ENCODE results near the gene SLC50A1.

Gene SLC50A1

GRCh38 chr1:155181371-155182051 is 45.9 kb downstream of the SLC50A1 start:
- Histone ChIP-seq H3K27me3 (replicated peaks; ENCODE audit: control insufficient read depth, insufficient read depth, low read length) (no peaks in the 10 kb centered on the region), H3K36me3 (ENCODE audit: control insufficient read depth, insufficient read depth, low read length, severe bottlenecking) (no peaks in the 10 kb centered on the region), H3K9me3 (ENCODE audit: control insufficient read depth, low read length) (no peaks in the 10 kb centered on the region), H3K4me1 (ENCODE audit: control insufficient read depth, insufficient read depth, low read length) (no peaks in the 10 kb centered on the region), H3K9ac (ENCODE audit: low read length) (no peak overlapping the region), H3K4me3 (ENCODE audit: low read length) (no peak overlapping the region)
- DNase-seq (ENCODE audit: low read depth), result no peak

GRCh38 chr1:155182052-155182550 is 46.4 kb downstream of the SLC50A1 start:
- H3K9me3 ChIP-seq (ENCODE audit: control insufficient read depth, low read length), result no peaks in the 10 kb centered on the region
- no peaks in the 10 kb centered on the region for H3K36me3 ChIP-seq (ENCODE audit: control insufficient read depth, insufficient read depth, low read length, severe bottlenecking)
- no peaks in the 10 kb centered on the region for H3K4me1 ChIP-seq (ENCODE audit: control insufficient read depth, insufficient read depth, low read length)
- no peak for DNase-seq (ENCODE audit: low read depth)
- H3K27me3 ChIP-seq (replicated peaks; ENCODE audit: control insufficient read depth, insufficient read depth, low read length), result no peaks in the 10 kb centered on the region
- no peak overlapping the region for H3K9ac ChIP-seq (ENCODE audit: low read length)
- no peak overlapping the region for H3K4me3 ChIP-seq (ENCODE audit: low read length)

- no peak for DNase-seq (ENCODE audit: low read depth)
- Histone ChIP-seq H3K4me3 (ENCODE audit: low read length) (no peak overlapping the region), H3K4me1 (ENCODE audit: control insufficient read depth, insufficient read depth, low read length) (no peaks in the 10 kb centered on the region), H3K36me3 (ENCODE audit: control insufficient read depth, insufficient read depth, low read length, severe bottlenecking) (no peaks in the 10 kb centered on the region), H3K9me3 (ENCODE audit: control insufficient read depth, low read length) (no peaks in the 10 kb centered on the region), H3K9ac (ENCODE audit: low read length) (no peak overlapping the region), H3K27me3 (replicated peaks; ENCODE audit: control insufficient read depth, insufficient read depth, low read length) (no peaks in the 10 kb centered on the region)
Observed at GRCh38 chr1:155183775-155184221, 48.1 kb downstream of the SLC50A1 start.

DNA sequence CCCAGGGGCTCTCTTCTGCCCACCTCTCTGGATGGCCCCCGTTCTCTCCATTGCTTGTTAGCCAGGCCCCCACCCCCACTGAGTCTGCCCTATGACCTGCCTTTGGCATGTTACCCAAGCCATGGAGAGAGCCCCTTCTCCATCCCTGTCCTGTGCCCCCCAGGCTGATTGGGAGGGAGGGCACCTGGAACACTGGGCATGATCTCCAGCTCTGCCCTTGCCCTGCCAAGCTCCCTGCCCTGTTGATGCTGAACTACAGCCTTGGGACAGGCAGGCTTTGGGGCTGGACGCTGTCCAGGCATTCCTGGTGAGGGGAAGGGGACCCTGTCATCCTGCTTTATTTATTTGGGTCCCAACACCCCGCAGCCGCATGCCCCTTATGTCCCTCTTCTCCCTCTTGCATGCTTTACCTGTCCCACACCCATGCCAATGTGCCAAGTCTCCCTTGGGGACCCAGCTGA is 48.7 kb downstream of the SLC50A1 start:
- no peaks in the 10 kb centered on the region for H3K36me3 ChIP-seq (ENCODE audit: control insufficient read depth, insufficient read depth, low read length, severe bottlenecking)
- no peak overlapping the region for H3K4me3 ChIP-seq (ENCODE audit: low read length)
- H3K9ac ChIP-seq (ENCODE audit: low read length), result no peak overlapping the region
- no peaks in the 10 kb centered on the region for H3K4me1 ChIP-seq (ENCODE audit: control insufficient read depth, insufficient read depth, low read length)
- DNase-seq (ENCODE audit: low read depth), result no peak
- H3K9me3 ChIP-seq (ENCODE audit: control insufficient read depth, low read length), result no peaks in the 10 kb centered on the region
- H3K27me3 ChIP-seq (replicated peaks; ENCODE audit: control insufficient read depth, insufficient read depth, low read length), result no peaks in the 10 kb centered on the region

GRCh38 chr1:155184835-155185782 is 49.5 kb downstream of the SLC50A1 start:
- Histone ChIP-seq H3K4me1 (ENCODE audit: control insufficient read depth, insufficient read depth, low read length) (no peaks in the 10 kb centered on the region), H3K36me3 (ENCODE audit: control insufficient read depth, insufficient read depth, low read length, severe bottlenecking) (no peaks in the 10 kb centered on the region), H3K4me3 (ENCODE audit: low read length) (no peak overlapping the region), H3K9me3 (ENCODE audit: control insufficient read depth, low read length) (no peaks in the 10 kb centered on the region), H3K27me3 (replicated peaks; ENCODE audit: control insufficient read depth, insufficient read depth, low read length) (no peaks in the 10 kb centered on the region), H3K9ac (ENCODE audit: low read length) (no peak overlapping the region)
- DNase-seq (ENCODE audit: low read depth), result no peak

GRCh38 chr1:155185783-155186066 is 50.1 kb downstream of the SLC50A1 start:
- DNase-seq (ENCODE audit: low read depth), result no peak
- Histone ChIP-seq H3K36me3 (ENCODE audit: control insufficient read depth, insufficient read depth, low read length, severe bottlenecking) (no peaks in the 10 kb centered on the region), H3K4me3 (ENCODE audit: low read length) (no peak overlapping the region), H3K4me1 (ENCODE audit: control insufficient read depth, insufficient read depth, low read length) (no peaks in the 10 kb centered on the region), H3K9ac (ENCODE audit: low read length) (no peak overlapping the region), H3K9me3 (ENCODE audit: control insufficient read depth, low read length) (no peaks in the 10 kb centered on the region), H3K27me3 (replicated peaks; ENCODE audit: control insufficient read depth, insufficient read depth, low read length) (no peaks in the 10 kb centered on the region)

DNA sequence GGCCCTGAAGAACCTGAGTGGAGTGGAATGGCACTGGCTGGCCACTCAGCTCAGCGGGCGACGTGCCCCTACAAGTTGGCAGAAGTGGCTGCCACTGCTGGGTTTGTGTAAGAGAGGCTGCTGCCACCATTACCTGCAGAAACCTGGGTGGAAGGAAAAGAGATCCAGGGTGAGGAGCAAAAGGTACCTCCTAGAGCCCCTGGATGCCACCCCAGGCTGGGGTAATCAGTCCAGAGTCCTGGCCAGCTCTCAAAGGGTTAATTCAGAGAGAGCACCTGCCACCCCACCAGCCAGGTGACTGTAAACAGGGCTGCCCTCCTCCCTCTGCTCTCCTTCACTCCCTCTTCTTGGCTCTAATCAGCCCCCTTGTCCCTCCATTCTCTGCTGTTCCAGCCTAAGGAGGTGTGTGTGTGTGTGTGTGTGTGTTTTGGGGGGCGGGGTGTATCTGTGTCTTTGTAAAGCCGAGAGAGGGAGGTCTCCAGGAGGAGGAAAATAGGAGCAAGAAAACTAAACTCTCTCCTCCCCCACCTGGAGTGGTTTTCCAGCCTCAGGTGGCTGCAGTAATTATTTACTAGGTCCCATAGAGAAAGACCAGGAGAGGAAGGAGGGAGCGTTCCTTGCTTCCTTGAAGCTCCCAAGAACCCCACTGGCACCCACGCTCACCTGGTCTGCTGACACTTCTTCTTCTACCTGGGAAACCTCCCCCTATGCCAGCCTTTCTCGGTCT is 50.6 kb downstream of the SLC50A1 start:
- Histone ChIP-seq H3K4me3 (ENCODE audit: low read length) (no peak overlapping the region), H3K9me3 (ENCODE audit: control insufficient read depth, low read length) (no peaks in the 10 kb centered on the region), H3K27me3 (replicated peaks; ENCODE audit: control insufficient read depth, insufficient read depth, low read length) (no peaks in the 10 kb centered on the region), H3K36me3 (ENCODE audit: control insufficient read depth, insufficient read depth, low read length, severe bottlenecking) (no peaks in the 10 kb centered on the region), H3K4me1 (ENCODE audit: control insufficient read depth, insufficient read depth, low read length) (no peaks in the 10 kb centered on the region), H3K9ac (ENCODE audit: low read length) (no peak overlapping the region)
- no peak for DNase-seq (ENCODE audit: low read depth)

GRCh38 chr1:155186794-155187455 is 51.3 kb downstream of the SLC50A1 start:
- no peak for DNase-seq (ENCODE audit: low read depth)
- no peaks in the 10 kb centered on the region for H3K4me1 ChIP-seq (ENCODE audit: control insufficient read depth, insufficient read depth, low read length)
- H3K4me3 ChIP-seq (ENCODE audit: low read length), result no peak overlapping the region
- H3K9ac ChIP-seq (ENCODE audit: low read length), result no peak overlapping the region
- no peaks in the 10 kb centered on the region for H3K27me3 ChIP-seq (replicated peaks; ENCODE audit: control insufficient read depth, insufficient read depth, low read length)
- H3K36me3 ChIP-seq (ENCODE audit: control insufficient read depth, insufficient read depth, low read length, severe bottlenecking), result no peaks in the 10 kb centered on the region
- no peaks in the 10 kb centered on the region for H3K9me3 ChIP-seq (ENCODE audit: control insufficient read depth, low read length)

DNA sequence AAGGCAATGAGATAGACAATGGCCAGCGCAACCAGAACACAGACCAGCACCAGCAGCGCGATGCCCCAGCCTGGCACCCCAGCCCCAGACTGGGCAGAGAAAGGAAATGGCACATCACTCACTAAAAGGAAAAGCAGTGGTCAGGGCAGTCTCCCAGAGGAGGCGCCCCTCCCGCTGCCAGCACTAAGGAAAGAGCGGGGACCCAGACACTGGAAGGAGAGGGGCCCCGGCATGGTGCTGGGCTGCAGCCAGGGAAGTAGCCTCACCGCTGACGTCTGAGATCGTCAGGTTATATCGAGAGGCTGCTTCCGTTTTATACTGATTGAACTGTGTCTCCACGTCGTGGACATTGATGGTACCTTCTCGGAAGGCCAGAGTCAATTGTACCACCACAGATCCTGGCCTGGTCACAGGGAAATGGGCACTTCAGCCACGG is 51.8 kb downstream of the SLC50A1 start:
- Histone ChIP-seq H3K9me3 (ENCODE audit: control insufficient read depth, low read length) (no peaks in the 10 kb centered on the region), H3K9ac (ENCODE audit: low read length) (no peak overlapping the region), H3K4me1 (ENCODE audit: control insufficient read depth, insufficient read depth, low read length) (no peaks in the 10 kb centered on the region), H3K27me3 (replicated peaks; ENCODE audit: control insufficient read depth, insufficient read depth, low read length) (no peaks in the 10 kb centered on the region), H3K36me3 (ENCODE audit: control insufficient read depth, insufficient read depth, low read length, severe bottlenecking) (no peaks in the 10 kb centered on the region), H3K4me3 (ENCODE audit: low read length) (no peak overlapping the region)
- DNase-seq (ENCODE audit: low read depth), result no peak

DNA sequence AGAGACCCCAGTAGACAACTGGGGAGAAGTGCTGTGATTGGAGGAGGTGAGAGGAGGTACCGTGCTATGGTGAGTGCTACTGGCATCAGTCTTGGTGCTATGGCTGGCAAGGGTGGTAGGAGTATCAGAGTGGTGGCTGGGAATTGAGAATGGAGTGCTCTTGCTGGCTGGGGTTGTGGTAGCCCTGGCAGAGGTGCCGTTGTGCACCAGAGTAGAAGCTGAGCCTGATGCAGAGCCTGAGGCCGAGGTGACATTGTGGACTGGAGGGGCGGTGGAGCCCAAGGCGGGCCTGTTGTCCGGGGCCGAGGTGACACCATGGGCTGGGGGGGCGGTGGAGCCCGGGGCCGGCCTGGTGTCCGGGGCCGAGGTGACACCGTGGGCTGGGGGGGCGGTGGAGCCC is 52.6 kb downstream of the SLC50A1 start:
- Histone ChIP-seq H3K36me3 (ENCODE audit: control insufficient read depth, insufficient read depth, low read length, severe bottlenecking) (no peaks in the 10 kb centered on the region), H3K4me1 (ENCODE audit: control insufficient read depth, insufficient read depth, low read length) (peaks cover 4% of the 10 kb centered on the region), H3K9me3 (ENCODE audit: control insufficient read depth, low read length) (no peaks in the 10 kb centered on the region), H3K4me3 (ENCODE audit: low read length) (no peak overlapping the region), H3K9ac (ENCODE audit: low read length) (no peak overlapping the region), H3K27me3 (replicated peaks; ENCODE audit: control insufficient read depth, insufficient read depth, low read length) (no peaks in the 10 kb centered on the region)
- no peak for DNase-seq (ENCODE audit: low read depth)

All from adipocyte (in vitro differentiated cells).